GM18505 (cell line): Measurements from ENCODE around the gene SP140.
"Not testable (repeated sequence)": the region's sequence is repeated elsewhere in the genome, so short reads cannot be mapped to it uniquely, and the experiment has no call there.

ENCODE experiments used
- ATAC-seq: cut with Tn5 transposase; IDR thresholded peaks from one replicate; pipeline ENCODE4 v1.9.1; 2021; ENCODE audit not compliant: unreplicated experiment
- POLR2A ChIP-seq: IDR thresholded peaks from 4 replicates; pipeline ENCODE4 v1.6.1; 2011; ENCODE audit warnings: borderline replicate concordance; ENCODE audit not compliant: insufficient read depth, insufficient read length; ENCODE audit errors: extremely low read depth

SP140 gene

GRCh38 chr2:230269715-230270114, 44.2 kb downstream of the SP140 start:
- ATAC-seq = no peak
- TF ChIP-seq POLR2A = no peak

- no peak for TF ChIP-seq POLR2A
- no peak for ATAC-seq
These were observed 57.4 kb downstream of the SP140 start for GRCh38 chr2:230282936-230283335.

DNA sequence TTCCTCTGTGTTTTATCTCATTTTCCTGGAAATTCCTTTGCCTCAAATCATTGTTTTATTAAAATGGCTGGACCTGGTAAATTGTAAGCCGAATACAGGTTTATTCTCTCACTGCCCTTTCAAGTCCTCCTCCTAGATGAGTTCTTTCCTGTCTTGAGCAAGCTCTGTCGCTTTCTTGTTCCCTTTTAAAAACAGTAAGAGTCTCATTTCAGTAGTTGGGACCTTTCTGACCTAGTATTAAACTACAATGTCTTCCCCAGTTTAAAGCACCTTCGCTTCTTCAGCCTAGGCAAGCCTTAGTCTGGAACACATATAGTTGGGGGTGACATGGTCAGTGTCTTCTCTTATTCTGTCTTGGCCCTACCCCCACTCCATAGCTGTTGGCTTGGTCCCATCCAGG, 60.5 kb downstream of the SP140 start:
- TF ChIP-seq POLR2A = no peak
- ATAC-seq = no peak

- ATAC-seq = not testable (repeated sequence)
These were observed 63.8 kb downstream of the SP140 start for GRCh38 chr2:230289311-230289710.

DNA sequence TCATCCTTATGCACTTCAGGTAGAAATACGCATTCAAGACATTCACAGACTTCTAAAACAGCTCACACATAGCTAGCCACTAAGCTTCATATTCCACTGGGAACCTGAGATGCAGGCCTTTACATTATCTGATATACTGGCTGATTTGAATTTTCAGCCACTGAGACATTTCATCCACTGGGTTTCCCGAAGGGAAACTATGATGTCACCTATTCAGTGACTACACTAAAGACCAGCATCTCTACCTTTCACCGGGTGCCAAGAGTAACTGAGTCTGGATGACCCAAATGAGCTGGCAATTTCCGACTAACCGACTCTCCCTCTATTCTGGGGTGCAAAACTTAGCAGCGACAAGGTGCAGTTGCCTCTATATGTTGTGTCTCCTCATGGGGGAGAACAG, 69.7 kb downstream of the SP140 start:
- no peak for TF ChIP-seq POLR2A

GRCh38 chr2:230296917-230297316, 71.4 kb downstream of the SP140 start:
- no peak for ATAC-seq
- no peak for TF ChIP-seq POLR2A

More for the DNA sequence above, 69.7 kb downstream of the SP140 start:
- ATAC-seq = no peak

GRCh38 chr2:230299618-230300017, 74.1 kb downstream of the SP140 start:
- no peak for ATAC-seq
- no peak for TF ChIP-seq POLR2A

- ATAC-seq = no peak
These were observed 80.1 kb downstream of the SP140 start for GRCh38 chr2:230305416-230306275.

DNA sequence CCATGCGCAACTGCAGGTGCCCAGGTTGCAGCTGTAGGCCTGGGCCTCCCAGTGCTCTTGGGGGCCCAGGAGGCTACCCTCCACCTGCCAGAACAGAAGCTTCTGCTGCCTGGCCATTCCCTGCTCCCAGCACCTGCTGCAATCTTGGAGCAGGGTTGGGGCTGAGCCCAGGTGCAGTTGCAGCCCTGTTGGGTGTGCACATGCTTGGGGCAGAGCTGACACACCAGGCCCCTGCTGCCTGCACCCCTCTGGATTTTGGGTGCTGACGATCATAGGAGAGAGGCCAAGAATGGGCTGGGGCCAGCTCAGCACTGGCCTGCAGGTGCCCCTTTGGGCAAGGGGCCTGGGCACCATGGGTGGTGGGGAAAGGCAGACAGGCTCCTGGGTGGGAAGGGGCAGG, 80.9 kb downstream of the SP140 start:
- no peak for ATAC-seq
- no peak for TF ChIP-seq POLR2A

More at GRCh38 chr2:230305416-230306275, 80.1 kb downstream of the SP140 start:
- no peak for TF ChIP-seq POLR2A

GRCh38 chr2:230307485-230307884, 81.9 kb downstream of the SP140 start:
- TF ChIP-seq POLR2A = no peak
- ATAC-seq = no peak

DNA sequence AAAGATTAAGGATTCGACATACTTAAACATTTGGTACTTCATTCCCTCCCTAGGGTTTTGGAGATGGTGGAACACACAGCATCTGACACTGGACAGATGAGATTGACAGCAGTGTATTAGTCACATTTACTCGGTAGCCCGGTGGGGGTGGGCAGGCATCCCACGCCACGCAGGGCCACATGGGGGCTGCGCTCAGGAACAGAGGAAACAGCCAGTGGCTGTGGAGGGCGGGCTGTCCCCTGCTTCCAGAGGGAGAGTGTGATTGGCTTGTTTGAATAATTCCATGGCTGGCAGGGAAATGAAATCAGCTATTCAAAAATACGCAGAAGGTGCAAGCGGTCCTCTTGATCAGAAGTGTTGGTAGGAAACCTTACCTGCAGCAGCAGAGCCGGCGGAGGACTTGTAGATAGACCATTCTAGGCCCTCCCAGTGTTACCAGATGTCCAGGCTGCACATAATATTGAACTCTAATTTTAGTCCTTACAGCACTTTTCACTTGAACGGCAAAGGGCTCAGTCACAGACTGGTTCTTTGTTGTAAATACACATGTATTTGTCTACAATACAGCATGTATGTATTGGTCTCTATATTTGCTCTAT, 83.0 kb downstream of the SP140 start:
- no peak for ATAC-seq
- no peak for TF ChIP-seq POLR2A

GRCh38 chr2:230310792-230311191, 85.3 kb downstream of the SP140 start:
- ATAC-seq = not testable (repeated sequence)

- ATAC-seq = not testable (repeated sequence)
These were observed 86.1 kb downstream of the SP140 start for GRCh38 chr2:230311634-230312033.

DNA sequence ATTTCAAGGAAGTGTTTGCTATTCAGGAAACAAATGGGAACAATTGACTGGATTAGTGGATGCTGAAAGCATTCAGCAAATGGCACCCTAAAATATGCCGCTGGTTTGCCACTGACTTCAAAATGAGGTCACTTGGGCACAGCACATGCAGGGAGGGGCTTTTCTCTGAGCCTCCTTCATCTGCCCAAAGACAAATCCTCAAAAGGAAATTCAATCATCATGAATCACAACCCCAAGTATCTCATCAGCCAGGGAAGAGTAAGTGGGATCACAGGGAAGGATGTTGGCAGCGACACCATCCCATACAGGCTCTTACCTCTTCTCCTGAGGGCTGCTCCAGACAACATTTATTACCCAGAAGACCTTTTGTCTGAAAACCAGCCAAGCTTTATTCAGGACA, 87.1 kb downstream of the SP140 start:
- no peak for ATAC-seq
- no peak for TF ChIP-seq POLR2A
